Stimulated activated CD4-positive, alpha-beta T cell treated with anti-CD3 and anti-CD28 coated beads, Interleukin-4, amount 100 ng/mL, for 1 hour (primary cell): ENCODE measurements around the gene MAP2.

Experiments used
- DNase-seq: peaks from one replicate; pipeline ENCODE4 v3.0.0-alpha.2; 2020

MAP2 gene

DNA sequence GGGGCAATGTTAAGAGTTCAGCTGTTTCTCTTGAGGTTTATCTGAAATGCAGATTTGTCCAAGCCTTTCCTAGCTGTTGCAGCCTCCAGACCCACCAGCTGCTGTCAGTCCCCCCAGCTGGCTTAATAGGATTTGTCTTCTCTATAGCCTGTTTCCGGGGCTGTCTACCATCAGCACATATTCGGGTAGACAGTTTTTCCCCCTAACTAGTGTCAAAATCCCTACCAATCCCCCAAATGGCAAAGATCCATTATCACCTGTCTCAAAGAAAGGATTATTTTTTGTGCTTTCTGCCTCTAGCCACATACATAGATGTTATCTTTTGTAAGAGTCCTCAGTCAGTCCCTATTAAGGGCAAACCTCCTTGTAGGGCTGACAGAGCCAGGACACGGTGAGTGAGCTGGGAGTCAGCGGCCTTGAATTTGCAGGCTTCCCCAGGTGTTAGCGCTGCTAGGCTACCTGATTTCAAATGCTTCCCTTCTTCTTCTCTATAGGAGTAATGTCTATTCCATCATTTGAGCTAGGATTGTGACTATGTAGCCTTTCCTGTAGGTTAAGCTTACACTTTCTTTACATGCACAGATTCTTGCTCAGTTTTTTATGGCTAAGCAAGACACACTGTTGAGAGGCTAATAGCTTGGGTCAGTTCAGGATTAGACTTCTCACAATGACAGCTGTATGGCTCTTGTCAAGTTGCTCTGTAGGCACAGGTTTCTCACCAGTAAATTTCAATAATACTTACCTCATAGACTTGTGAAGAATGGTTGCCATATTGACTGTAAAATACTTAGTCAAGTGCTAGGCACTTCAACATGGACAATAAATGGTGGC is 176.7 kb downstream of the MAP2 start:
- DNase-seq, result no peak

DNA sequence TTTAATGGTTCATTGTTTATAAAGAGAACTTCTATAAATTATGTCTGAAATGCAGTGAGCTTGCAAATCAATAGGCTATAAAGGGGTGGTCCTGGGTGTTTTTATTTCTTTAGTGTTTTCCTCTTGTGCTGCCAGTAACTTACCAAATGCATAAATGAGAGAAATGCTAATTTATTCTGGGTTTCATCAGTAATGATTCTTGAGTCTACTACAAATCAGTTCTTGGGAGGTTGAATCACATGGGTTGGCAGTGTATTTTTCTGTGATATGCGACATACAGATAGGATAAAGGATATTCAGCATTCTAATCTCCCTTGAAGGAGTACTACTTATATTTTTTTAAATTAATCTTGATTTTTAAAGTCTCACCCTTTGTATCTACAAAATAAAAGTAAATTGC is 177.7 kb downstream of the MAP2 start:
- no peak for DNase-seq

DNA sequence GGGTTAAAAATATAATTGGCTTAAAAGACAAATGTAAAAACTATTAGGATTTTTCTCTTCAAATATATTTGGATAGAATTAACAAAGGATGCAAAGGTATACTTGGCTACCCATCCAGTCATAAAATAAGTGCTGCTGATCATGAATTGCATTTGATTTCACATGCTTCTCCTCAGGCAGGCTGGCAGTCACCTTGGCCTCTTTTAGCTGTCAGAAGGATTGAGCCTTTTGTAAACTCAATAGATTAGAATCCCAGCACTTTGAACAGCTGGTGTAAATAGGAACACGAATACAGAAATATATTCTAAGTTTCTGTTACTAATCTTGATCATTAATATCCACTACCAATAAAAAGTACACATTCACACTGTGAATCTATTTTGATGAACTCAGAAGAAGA is 178.4 kb downstream of the MAP2 start:
- no peak for DNase-seq

DNA sequence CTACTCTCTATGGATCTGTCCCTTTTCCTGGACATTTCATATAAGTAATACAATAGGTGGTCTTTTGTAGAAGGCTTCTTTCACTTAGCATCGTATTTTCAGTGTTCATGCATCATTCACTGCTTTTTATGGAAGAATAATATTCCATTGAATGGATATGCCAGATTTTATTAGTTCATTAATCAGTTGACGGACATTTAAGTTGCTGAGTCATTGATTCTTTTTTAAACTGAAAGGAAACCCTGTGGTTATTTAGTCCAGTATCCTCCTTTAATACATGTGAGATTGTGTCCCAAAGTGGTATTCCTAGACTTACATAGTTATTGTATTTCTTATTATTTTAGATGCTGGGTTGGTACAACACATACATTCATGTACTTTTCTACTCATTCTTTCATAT is 185.7 kb downstream of the MAP2 start:
- no peak for DNase-seq

- no peak for DNase-seq
These were observed 186.8 kb downstream of the MAP2 start for GRCh38 chr2:209610631-209611030.

- no peak for DNase-seq
These were observed 189.9 kb downstream of the MAP2 start for GRCh38 chr2:209613649-209614305.

DNA sequence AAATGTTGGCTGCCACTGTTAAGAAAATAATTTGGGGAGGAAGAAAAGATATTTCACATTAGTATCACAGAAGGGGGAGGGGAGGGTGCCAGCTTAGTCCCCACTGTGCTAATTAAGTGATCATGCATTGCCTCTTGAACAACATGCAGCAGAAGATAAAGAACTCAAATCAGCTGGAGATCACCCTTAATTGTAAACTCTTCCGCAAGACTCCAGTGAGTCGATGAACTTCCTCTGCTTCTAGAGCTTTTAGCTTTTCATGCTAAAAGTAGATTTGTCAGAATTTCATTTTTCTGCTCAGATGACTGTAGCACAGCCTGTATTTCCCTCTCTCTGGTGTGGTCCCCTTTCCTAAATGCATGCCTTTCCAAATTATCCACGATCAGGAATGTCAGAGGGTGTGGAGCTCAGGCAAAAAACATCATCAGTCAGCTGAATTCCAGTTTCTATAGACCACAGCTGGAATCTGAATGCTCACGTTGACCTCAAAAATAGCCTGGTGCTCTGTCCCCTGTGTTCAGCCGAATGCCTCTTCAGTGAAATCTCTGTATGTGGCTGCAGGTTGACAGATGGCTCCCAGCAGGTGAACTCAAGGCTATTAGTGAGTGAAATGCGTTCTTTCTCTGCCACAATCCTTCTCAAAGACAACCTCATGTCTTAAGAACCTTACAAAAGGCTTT is 191.0 kb downstream of the MAP2 start:
- no peak for DNase-seq

GRCh38 chr2:209619782-209620181 is 195.9 kb downstream of the MAP2 start:
- DNase-seq, result no peak

GRCh38 chr2:209624192-209624938 is 200.5 kb downstream of the MAP2 start:
- no peak for DNase-seq

- DNase-seq, result no peak
These were observed 205.8 kb downstream of the MAP2 start for GRCh38 chr2:209629597-209629996.

- DNase-seq, result no peak
These were observed 210.1 kb downstream of the MAP2 start for GRCh38 chr2:209633911-209634310.

DNA sequence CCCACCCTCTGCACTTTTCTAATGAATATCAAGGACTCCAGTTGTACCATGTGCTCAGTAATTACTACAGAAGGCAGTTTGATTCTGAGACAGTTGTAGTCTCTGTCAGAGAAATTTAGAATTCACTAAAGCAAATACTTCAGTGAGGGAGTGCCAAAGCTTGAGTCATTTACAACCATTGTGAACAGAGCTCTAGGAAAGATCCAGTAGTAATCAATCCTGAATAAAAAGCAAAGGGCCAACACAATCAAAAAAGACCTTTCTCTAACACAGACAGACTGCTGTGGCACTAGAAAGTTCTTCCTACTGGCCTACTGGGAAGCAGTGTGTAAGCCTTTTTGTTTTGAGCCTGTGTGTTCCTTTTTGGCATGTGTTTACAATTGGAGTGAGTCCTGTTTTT is 212.2 kb downstream of the MAP2 start:
- DNase-seq, result no peak

DNA sequence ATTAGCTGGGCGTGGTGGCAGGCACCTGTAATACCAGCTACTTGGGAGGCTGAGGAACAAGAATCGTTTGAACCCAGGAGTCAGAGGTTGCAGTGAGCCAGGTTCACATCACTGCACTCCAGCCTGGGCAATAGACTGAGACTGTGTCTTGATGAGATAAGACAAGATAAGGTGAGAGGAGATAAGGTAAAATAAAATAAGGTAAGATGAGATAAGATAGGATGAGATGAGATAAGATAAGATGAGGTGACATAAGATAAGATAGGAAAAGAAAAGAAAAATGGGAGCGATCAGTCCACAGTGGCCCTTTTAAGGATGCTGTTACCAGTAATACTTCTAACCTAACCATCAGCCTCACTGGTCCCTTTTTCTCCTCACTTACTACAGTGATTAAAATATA is 213.4 kb downstream of the MAP2 start:
- no peak for DNase-seq

GRCh38 chr2:209638346-209638745 is 214.5 kb downstream of the MAP2 start:
- no peak for DNase-seq

- no peak for DNase-seq
These were observed 216.5 kb downstream of the MAP2 start for GRCh38 chr2:209640358-209640757.

- DNase-seq, result no peak
These were observed 218.4 kb downstream of the MAP2 start for GRCh38 chr2:209642146-209642820.

GRCh38 chr2:209644842-209645241 is 221.0 kb downstream of the MAP2 start:
- no peak for DNase-seq

GRCh38 chr2:209648714-209649113 is 224.9 kb downstream of the MAP2 start:
- no peak for DNase-seq

DNA sequence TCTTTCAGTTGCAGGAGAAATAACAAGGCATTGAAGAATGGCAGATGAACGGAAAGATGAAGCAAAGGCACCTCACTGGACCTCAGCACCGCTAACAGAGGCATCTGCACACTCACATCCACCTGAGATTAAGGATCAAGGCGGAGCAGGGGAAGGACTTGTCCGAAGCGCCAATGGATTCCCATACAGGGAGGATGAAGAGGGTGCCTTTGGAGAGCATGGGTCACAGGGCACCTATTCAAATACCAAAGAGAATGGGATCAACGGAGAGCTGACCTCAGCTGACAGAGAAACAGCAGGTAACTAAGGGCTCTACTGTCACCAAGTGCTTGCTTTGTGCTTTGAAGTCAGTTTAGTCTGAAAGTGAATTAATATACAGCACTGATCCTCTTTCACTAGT is 229.3 kb downstream of the MAP2 start:
- no peak for DNase-seq

- no peak for DNase-seq
These were observed 237.5 kb downstream of the MAP2 start for GRCh38 chr2:209661286-209661894.

- DNase-seq, result no peak
These were observed 238.2 kb downstream of the MAP2 start for GRCh38 chr2:209662021-209662420.

DNA sequence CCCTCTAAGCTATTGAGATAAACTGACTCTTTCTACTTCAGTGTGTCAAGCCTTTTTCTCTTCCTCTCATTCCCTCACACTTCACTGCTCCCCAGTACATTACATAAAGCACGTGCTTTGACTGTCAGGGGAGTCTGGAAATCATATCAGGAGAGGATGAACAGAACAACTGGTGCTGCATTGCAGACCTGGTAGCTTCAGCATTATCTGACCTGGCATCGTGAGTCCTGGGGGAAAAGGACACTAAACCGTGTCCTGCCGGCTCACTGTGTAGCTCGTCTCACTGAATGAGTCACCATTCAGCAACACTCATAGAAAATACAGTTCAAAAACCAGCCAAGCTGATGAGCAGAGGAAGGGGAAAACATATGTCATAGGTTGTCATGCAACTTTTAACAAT is 239.3 kb downstream of the MAP2 start:
- DNase-seq, result no peak
